GM21528 (cell line): Measurements from ENCODE around the gene CHP1.
"Not testable (repeated sequence)": the region's sequence is repeated elsewhere in the genome, so short reads cannot be mapped to it uniquely, and the experiment has no call there.

Experiments
- ATAC-seq: cut with Tn5 transposase; IDR thresholded peaks from one replicate; pipeline ENCODE4 v1.9.1; 2021; ENCODE audit warnings: mild to moderate bottlenecking, moderate library complexity; ENCODE audit not compliant: unreplicated experiment, low FRiP score

Gene CHP1

DNA sequence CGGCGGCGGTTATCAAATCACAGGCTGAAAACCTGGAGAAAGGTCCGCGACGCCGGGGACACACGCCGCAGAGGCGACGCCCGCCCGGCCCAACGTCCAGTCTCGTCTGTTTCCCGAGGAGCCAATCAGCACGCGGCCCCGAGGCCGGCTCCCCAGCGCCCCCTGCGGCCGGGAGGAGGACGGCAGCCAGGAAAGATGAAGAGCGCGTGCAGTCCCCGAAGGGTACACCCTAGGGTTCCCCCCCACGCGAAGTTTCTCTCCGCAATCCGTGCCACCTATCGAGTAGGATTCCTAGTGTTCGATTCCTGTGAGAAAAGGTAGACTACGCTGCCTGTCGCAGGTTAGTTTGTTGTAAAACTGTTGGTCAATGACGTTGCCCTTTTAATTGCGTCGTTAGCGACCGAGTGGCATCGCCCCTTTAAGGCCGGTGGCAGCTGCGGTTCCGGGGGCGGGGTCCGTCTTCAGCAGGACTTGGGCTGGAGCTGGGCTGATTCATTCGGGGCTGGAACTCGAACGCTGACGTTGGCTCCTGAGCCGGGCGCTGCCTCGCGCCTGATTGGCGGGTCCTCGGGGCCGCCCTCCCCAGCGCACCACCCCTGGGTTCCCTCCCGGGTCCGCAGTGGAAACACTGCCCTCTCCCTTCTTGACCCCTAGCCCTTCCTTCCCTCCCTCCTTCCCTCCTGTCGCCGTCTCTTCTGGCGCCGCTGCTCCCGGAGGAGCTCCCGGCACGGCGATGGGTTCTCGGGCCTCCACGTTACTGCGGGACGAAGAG lies at the start of gene CHP1, which contains the start of gene EXD1:
Gene CHP1, plus strand, starts transcription at position 619 of the 772 bp plus-strand sequence. Its CDS starts 115 bp downstream, at position 734.
Gene EXD1, minus strand, starts transcription at position 108 of the 772 bp plus-strand sequence. CDS start 4,182 bp downstream, outside the sequence.
- ATAC-seq: peak; percentile 88

DNA sequence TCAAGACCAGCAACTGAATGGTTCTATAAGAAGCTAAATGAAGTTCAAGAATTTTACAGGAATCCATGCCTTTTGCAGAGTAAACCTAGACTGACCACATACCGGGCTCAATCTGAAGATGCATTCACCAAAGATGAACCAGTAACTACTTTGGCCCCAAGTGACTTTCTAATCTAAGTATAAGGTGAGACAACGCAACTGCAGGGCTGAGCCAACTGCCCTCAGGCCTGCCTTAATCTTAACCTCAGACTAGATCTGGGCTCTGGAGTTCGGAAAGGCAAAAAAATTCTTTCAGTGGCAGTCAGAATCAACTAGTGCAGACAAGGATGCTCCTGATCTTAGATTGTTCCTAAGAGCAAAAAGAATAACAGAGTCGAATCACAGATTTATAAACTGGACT lies 48.8 kb upstream of the CHP1 start:
- no peak for ATAC-seq

DNA sequence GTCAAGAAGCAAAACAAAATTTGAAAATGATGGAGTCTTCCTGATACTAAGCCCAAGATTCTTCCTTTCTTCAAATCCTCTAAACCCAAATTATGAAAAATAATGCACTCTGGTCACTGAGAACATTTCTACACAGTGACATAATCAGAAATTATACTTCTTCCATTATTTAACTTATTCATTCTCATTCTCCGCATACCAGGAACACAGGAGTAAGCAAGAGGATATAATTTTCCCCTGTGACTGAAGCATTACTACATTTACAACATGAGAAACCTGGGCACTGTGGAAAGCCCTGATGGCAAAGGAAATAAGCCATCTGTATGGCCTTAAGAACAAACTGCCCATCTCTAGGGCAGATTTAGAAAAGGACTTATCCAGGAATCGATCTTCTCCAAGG lies 47.5 kb upstream of the CHP1 start:
- ATAC-seq: no peak

DNA sequence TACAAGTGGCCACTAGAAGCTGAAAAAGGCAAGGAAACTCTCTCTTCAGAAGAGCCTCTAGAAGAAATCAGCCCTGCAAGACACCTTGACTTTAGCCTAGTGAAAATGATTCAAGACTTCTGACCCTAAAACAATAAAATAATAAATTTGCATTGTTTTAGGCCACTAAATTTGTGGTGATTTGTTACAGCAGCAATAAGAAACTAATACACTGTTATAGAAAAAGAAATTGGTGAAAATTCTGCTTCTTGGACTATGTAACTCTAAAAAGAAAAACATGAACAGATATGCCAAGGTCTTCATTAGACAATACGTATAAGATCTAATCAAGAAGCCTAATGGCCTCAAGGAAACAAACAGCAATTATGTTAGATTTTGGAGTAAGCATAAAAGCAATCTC lies 36.6 kb upstream of the CHP1 start:
- ATAC-seq: no peak

DNA sequence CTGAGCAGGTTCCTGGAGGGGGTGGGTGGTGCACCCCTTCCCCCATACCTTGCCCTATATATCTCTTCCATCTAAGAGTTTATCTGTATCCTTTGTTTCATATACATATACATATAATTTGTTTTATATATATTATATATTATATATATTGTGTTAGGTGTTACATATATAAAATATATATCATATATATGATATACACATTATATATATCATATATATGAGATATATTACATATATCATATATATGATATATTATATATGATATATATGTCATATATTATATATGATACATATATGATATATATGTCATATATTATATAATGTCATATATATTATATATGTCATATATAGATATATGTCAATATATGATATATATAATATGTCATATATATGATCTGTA lies 31.6 kb upstream of the CHP1 start:
- no peak for ATAC-seq

DNA sequence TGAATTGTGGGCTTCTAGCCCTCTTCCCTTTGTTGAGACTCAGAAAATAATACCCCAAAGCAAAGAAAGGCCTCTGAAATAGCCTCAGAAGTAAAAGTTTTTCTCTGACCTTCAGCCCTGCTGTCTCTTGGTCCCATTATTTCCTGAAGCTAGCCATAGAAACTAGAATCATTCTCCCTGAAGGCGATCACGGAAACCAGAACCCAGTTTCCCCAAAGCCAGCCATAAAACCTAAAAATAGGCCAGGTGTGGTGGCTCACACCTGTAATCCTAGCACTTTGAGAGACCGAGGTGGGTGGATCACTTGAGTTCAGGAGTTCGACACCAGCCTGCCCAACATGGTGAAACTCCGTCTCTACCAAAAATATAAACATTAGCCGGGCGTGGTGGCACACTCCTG lies 27.7 kb upstream of the CHP1 start:
- ATAC-seq: no peak

DNA sequence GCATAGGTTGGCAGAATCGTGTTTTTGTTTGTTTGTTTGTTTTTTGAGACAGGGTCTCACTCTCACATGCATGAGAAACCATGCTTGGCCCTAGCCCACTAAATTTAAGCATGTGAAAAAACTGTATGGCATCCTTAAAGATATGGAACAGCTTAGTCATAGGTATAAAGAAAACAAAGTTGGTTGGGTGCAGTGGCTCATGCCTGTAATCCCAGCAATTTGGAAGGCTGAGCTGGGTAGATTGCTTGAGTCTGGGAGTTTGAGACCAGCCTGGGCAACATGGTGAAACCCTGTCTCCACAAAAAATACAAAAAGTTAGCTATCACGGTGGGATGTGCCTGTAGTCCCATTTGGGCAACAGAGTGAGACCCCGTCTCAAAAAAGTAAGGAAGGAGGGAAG lies 25.8 kb upstream of the CHP1 start:
- ATAC-seq: no peak

DNA sequence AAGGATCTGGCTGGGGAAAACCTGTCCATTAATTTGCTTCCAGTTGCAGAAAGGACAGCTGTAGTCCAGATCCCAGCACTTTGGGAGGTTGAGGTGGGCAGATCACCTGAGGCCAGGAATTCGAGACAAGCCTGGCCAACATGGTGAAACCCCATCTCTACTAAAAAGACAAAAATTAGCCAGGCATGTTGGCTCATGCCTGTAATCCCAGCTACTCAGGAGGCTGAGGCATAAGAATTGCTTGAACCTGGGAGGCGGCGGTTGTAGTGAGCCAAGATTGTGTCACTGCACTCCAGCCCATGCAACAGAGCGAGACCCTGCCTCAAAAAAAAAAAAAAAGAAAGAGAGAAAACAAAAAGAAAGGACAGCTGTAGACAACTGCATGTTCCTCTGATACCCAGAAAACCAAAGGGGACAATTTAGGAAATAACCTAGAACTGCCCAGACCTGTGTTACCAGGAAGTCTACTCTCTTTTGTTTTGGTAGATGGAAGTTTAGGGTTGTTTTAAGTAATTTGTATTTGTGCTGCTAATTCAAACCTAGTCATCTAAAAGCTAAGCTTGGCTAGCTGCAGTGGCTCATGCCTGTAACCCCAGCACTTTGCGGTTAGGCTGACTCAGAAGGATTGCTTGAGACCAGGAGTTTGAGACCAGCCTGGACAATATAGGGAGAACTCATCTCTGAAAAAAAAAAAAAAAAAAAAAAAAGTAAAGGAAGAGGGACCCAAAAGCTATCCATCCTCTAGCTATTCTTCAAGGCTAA lies 23.2 kb upstream of the CHP1 start:
- no peak for ATAC-seq

DNA sequence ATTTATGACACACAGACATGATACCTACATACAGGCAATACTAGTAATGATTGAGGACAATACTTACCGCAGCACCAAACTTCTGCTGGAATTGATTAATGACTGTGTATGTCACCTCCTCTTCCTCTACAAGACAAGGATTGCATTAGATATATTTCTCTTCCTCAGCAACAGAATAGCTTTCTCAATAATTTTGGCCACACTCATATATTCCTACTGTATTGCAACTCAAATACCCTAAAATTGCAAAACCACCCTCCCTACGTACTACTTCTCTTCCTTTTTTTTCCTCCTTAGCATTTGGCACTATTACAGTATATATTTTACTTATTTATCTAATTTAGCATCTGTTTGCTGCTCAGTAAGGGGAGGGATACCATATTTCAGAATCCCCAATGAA lies 15.4 kb upstream of the CHP1 start:
- no peak for ATAC-seq

DNA sequence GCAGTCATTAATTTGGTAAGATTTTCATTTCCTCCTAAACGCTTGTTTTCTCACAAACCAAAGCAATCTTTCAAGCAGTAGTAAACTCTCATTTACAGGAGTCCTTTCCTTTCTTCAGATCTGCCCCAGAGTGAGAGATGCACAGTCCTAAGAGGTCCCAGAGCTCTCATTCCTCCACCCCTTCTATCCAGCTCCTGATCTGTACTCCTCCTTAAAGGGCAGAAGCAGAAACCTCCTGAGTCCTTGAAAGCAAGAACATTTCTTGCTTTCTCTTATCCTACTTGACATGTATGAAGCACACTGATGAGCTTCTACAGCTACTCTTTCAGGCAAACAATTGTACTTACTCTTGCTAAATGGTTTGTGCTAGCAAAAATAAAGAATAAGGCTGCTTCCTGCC lies 12.2 kb upstream of the CHP1 start:
- ATAC-seq: no peak

DNA sequence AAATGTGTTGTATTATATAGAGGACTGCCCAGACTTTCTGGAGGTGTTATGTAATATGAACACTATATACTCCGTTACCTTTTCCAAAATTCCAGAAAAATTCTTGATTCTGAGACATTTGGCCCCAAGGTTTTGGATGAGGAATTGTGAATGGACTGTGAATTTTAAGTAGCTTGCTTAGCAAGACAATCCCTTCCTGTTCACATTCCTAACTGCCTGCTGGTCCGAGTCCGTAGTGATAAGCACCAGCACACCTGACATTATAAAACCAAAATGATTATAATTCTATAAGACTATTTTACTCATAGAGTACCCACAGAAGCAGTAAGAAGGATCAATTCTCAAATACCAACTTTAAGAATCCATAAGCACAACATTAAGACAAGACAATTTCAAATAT lies 11.7 kb upstream of the CHP1 start:
- ATAC-seq: no peak

DNA sequence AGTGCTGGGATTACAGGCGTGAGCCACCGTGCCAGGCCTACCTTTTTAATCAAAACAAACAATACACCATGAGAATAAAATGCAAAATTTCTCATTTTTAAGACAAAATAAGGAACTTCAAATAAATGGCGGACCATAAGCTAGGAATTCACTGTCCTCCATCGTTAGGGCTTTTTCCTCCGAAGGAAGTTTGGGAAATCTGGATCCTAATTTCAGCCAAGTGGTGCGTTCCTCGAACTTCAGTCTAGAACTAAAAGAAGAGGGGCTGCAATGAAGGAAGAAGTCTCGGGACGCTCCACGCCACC lies 771 bp upstream of the CHP1 start:
- ATAC-seq: no peak

DNA sequence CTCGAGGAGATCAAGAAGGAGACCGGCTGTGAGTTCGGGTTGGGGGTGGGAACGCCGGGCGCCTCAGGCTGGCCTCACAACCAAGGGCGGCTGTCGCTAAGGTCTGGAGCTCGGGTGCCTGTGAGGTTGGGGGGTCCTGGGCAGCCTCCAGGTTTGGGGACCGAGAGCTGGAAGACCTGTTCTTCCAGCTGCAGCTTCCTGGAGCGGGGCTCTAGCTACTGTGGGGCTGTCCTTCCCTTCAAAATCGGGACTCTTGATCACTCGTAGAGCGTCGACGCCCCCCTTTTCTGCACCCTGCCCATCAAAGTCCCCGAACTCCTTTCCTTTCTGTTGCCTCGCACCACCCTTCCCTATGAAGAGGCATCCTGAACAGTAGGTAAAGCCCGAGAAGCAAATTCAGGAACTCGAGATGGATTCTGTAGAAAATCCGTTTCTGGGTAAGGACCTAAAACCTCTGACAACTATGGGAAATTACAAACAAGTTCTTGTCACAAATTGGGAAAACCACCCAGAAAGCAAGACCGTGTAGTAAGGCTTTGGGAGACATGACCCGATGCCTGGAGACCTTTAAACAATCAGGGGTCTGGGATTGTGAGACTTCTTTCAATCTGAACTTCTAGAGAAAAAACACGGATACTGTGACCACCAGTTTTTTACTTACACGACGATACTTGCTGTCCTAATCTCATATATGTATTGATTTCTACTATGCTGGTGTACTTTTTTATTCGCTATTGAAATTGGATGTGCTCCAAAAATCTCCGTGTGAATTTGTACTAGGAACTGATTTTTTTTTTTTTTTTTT lies 556 bp downstream of the CHP1 start:
- peak; percentile 44 for ATAC-seq

DNA sequence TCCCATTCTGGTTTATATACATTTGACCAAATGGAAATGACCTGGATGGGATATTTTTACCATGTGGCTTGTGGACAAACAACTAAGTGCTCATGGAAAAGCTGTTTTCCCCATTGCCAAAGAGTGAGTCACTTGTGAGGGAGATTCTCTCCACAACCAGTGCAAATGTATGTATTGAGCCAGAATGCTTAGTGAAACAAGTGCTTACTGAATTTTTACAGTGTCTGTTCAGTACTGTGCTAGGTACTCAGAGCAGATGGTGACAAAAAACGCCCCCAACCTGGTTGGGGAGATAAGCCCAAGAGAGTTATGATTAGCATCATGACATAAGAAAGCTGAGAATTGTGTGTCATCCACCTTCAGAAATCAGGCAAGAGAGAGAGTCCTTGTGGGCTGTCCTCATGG lies 2.3 kb downstream of the CHP1 start:
- no peak for ATAC-seq

DNA sequence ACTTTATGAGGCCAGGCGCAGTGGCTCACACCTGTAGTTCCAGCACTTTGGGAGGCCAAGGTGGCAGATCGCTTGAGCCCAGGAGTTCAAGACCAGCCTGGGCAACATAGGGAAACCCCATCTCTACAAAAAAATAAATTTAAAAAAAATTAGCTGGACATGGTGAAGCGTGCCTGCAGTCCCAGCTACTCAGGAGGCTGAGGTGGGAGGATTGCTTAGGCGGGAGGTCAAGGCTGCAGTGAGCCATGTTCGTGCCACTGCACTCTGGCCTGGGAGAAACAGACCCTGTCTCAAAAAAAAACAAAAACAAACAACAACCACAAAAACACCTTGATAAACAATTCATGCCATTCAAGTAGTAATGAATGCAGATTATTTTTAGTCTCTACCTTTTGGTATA lies 4.2 kb downstream of the CHP1 start:
- ATAC-seq: not testable (repeated sequence)

DNA sequence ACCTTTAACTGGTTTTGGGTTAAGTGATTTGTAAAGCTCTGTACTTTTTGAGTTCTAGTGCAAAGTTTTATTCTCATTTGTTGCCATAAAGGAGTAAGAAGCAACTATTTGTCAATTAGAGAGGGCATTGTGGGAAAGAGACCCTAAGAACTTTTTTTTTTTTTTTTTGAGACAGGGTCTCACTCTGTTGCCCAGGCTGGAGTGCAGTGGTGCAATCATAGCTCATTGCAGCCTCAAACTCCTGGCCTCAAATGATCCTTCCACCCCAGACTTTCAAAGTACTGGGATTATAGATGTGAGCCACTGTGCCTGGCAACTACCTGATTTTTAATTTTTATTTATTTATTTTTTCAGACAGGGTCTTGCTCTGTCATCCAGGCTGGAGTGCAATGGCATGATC lies 4.9 kb downstream of the CHP1 start:
- no peak for ATAC-seq

DNA sequence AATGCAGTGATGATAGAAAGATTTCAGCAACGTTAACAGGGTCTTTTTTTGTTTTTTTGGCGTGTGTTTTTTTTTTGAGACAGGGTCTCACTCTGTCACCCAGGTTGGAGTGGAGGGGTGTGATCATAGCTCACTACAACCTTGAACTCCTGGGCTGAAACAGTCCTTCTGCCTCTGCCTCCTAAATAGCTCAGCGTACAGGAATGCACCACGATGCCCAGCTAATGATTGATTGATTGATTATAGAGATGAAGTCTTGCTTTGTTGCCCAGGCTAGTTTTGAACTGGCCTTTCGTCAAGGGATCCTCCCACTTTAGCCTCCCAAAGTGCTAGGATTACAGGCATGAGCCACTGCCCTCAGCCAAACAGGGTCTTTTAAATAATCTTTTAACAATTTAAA lies 7.0 kb downstream of the CHP1 start:
- no peak for ATAC-seq

DNA sequence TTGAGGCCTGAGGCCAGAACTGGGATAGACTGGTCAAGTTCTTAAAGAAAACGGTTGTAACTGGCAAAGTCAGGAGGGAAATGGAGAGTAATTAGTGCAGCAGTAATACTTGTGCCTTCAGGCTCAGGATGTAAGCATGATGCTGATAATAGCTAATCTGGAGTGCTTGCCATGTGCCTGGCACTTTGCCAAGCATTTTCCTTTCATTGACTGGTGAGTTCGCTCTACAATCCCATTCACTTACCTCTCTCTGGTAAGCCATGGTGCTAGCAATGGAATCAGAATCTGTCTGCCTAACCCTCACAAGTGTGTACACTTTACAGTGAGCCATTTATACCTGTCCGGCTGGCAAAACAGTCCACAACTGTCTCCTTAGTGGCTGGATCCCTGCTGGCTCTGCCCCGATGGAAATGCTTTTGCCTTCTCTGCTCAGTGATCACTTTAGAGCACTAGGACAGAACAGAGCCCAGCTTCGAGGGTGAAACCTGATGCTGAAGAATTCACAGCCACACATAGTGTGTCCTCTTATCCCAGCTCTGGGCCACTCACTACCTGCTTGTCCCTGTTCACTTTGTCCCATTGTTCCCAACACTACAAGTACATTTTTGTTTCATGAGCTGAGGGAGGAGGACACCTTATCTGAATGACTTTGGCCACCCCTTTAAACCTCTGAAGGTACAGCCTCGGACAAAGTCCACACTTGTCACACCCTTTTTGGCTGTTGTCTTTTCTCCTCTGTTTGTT lies 10.3 kb downstream of the CHP1 start:
- no peak for ATAC-seq

DNA sequence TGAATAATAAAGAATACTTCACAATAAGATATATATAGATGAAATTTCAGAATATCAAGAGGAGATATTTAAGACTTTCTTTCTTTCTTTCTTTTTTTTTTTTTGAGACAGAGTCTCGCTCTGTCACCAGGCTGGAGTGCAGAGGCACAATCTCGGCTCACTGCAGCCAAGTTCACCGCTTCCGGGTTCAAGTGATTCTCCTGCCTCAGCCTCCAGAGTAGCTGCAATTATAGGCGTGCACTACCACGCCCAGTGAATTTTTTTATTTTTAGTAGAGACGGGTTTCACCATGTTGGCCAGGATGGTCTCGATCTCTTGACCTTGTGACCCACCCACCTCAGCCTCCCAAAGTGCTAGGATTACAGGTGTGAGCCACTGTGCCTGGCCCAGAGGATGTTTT lies 19.7 kb downstream of the CHP1 start:
- ATAC-seq: not testable (repeated sequence)

DNA sequence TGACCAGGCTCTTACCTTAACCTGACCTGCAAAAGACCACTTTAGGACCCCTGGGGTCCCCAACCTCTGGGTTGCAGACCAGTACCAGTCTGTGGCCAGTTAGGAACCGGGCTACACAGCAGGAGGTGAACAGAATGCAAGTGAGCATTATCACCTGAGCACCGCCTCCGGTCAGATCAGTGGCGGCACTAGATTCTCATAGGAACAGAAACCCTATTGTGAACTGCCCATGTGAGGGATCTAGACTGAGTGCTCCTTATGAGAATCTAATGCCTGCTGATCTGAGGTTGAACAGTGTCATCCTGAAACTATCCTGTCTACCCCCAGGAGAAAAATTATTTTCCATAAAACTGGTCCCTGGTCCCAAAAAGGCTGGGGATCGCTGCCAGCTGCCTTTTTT lies 20.3 kb downstream of the CHP1 start:
- ATAC-seq: no peak

DNA sequence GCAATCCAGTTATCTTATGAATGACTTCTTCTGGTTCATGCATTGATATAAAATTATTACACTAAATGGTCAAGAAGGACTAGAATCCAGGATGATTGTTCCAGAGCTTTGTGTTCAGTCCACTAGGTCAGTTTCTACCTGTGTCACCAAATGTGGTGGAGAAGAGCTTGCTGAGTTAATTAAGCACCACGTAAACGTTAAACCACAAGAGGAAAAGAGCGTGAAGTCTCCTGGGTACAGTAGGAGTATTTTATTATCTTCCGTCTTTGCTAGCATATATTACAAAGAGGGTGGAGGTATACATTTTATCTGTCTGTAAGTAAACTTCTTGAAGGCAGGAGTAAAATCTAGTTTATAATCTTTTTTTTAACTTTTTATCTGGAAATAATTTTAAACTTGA lies 23.5 kb downstream of the CHP1 start:
- ATAC-seq: no peak
